ENCODE measurements around the gene SF3B3. TPM values are rescaled to one million over a fixed set of nuclear protein-coding genes. Genes with fewer than 3 reads are reported as not detected.
"Not testable (repeated sequence)": the region's sequence is repeated elsewhere in the genome, so short reads cannot be mapped to it uniquely, and the experiment has no call there.

Gene SF3B3
- polyA plus RNA-seq, 12 donors: 176 to 270 (median 220) TPM; not detected in 1

GRCh38 chr16:70496513-70496912 lies 27.1 kb upstream of the SF3B3 start:
- no peak for DNase-seq

GRCh38 chr16:70508752-70509151 lies 14.9 kb upstream of the SF3B3 start:
- no peak for DNase-seq

GRCh38 chr16:70510216-70510615 lies 13.4 kb upstream of the SF3B3 start:
- DNase-seq: no peak

- no peak for DNase-seq
Measured at GRCh38 chr16:70511833-70512232, 11.8 kb upstream of the SF3B3 start.

- no peak for DNase-seq
Measured at GRCh38 chr16:70512456-70512855, 11.2 kb upstream of the SF3B3 start.

GRCh38 chr16:70520612-70521297 lies 2.9 kb upstream of the SF3B3 start:
- no peak for DNase-seq

GRCh38 chr16:70522216-70523075 lies 1.2 kb upstream of the SF3B3 start:
- DNase-seq: no peak

GRCh38 chr16:70523076-70523742 lies 407 bp upstream of the SF3B3 start, which contains the start of gene COG4:
Gene COG4 (minus strand): TSS chr16:70523554. CDS start chr16:70523543, 11 bp downstream.
- peak; percentile 93 for DNase-seq

- not testable (repeated sequence) for DNase-seq
Measured at GRCh38 chr16:70524399-70524825, 796 bp downstream of the SF3B3 start.

- DNase-seq: no peak
Measured at GRCh38 chr16:70526403-70526802, 2.8 kb downstream of the SF3B3 start.

GRCh38 chr16:70527315-70527996 lies 3.8 kb downstream of the SF3B3 start:
- no peak for DNase-seq

- DNase-seq: peak; percentile 26
Measured at GRCh38 chr16:70529051-70529777, 5.6 kb downstream of the SF3B3 start.

GRCh38 chr16:70529954-70530353 lies 6.3 kb downstream of the SF3B3 start:
- not testable (repeated sequence) for DNase-seq

- DNase-seq: no peak
Measured at GRCh38 chr16:70534971-70535370, 11.4 kb downstream of the SF3B3 start.

GRCh38 chr16:70540994-70541393 lies 17.4 kb downstream of the SF3B3 start:
- DNase-seq: no peak

GRCh38 chr16:70544548-70544947 lies 20.9 kb downstream of the SF3B3 start:
- DNase-seq: no peak

- no peak for DNase-seq
Measured at GRCh38 chr16:70548936-70549335, 25.3 kb downstream of the SF3B3 start.

GRCh38 chr16:70550082-70550481 lies 26.5 kb downstream of the SF3B3 start:
- DNase-seq: no peak

GRCh38 chr16:70551788-70552187 lies 28.2 kb downstream of the SF3B3 start:
- DNase-seq: no peak

GRCh38 chr16:70552675-70553074 lies 29.1 kb downstream of the SF3B3 start:
- no peak for DNase-seq

- DNase-seq: no peak
Measured at GRCh38 chr16:70553645-70554044, 30.0 kb downstream of the SF3B3 start.

Data from muscle of arm (tissue), 12 donors.